Measurements from ENCODE around the gene CMTM5. TPM values are rescaled to one million over a fixed set of nuclear protein-coding genes. Genes with fewer than 3 reads are reported as not detected.

CMTM5 gene
- total RNA-seq, 1 donor from 2014 or later: not detected

GRCh38 chr14:23373041-23373440 is 3.8 kb upstream of the CMTM5 start:
- Histone ChIP-seq H3K9me3 (no peaks in the 10 kb centered on the region), H3K36me3 (no peaks in the 10 kb centered on the region), H3K4me3 (no peak overlapping the region), H3K4me1 (no peaks in the 10 kb centered on the region), H3K27ac (no peak overlapping the region), H3K27me3 (no peaks in the 10 kb centered on the region)
- no peak for TF ChIP-seq POLR2AphosphoS5 (IDR thresholded peaks at IDR 0.05; ENCODE audit: insufficient read depth in 1 of 2, low read depth in 1 of 2)
- no peak for TF ChIP-seq CTCF (IDR thresholded peaks at IDR 0.05)
- TF ChIP-seq POLR2A (IDR thresholded peaks at IDR 0.05): no peak
- DNase-seq (ENCODE audit: extremely low spot score in 2 of 2): no peak
- intact Hi-C loops (cut with DNase I): no loop called here

- Histone ChIP-seq H3K9me3 (no peaks in the 10 kb centered on the region), H3K4me1 (no peaks in the 10 kb centered on the region), H3K4me3 (no peak overlapping the region), H3K36me3 (no peaks in the 10 kb centered on the region), H3K27ac (no peak overlapping the region), H3K27me3 (no peaks in the 10 kb centered on the region)
- TF ChIP-seq CTCF (IDR thresholded peaks at IDR 0.05) (no peak), POLR2A (IDR thresholded peaks at IDR 0.05) (no peak), POLR2AphosphoS5 (IDR thresholded peaks at IDR 0.05; ENCODE audit: insufficient read depth in 1 of 2, low read depth in 1 of 2) (no peak)
- no peak for DNase-seq (ENCODE audit: extremely low spot score in 2 of 2)
- intact Hi-C loops (cut with DNase I): no loop called here
Measured at GRCh38 chr14:23375527-23376251, 1.2 kb upstream of the CMTM5 start.

- no peak for TF ChIP-seq CTCF (IDR thresholded peaks at IDR 0.05)
- TF ChIP-seq POLR2AphosphoS5 (IDR thresholded peaks at IDR 0.05; ENCODE audit: insufficient read depth in 1 of 2, low read depth in 1 of 2): no peak
- no peak for TF ChIP-seq POLR2A (IDR thresholded peaks at IDR 0.05)
- H3K4me1 ChIP-seq: no peaks in the 10 kb centered on the region
- peak overlapping the region in 1 of 2 donors; percentile 8 for H3K4me3 ChIP-seq
- no peaks in the 10 kb centered on the region for H3K36me3 ChIP-seq
- H3K9me3 ChIP-seq: no peaks in the 10 kb centered on the region
- intact Hi-C loops (cut with DNase I): no loop called here
- no peak for DNase-seq (ENCODE audit: extremely low spot score in 2 of 2)
- no peaks in the 10 kb centered on the region for H3K27me3 ChIP-seq
- H3K27ac ChIP-seq: no peak overlapping the region
Measured at GRCh38 chr14:23377198-23377550, 328 bp downstream of the CMTM5 start.

GRCh38 chr14:23377573-23378563 is 1.0 kb downstream of the CMTM5 start:
- Histone ChIP-seq H3K9me3 (no peaks in the 10 kb centered on the region), H3K4me1 (no peaks in the 10 kb centered on the region), H3K4me3 (no peak overlapping the region), H3K27ac (no peak overlapping the region), H3K36me3 (no peaks in the 10 kb centered on the region), H3K27me3 (no peaks in the 10 kb centered on the region)
- no peak for TF ChIP-seq POLR2AphosphoS5 (IDR thresholded peaks at IDR 0.05; ENCODE audit: insufficient read depth in 1 of 2, low read depth in 1 of 2)
- no peak for TF ChIP-seq CTCF (IDR thresholded peaks at IDR 0.05)
- no peak for TF ChIP-seq POLR2A (IDR thresholded peaks at IDR 0.05)
- intact Hi-C loops (cut with DNase I): no loop called here
- no peak for DNase-seq (ENCODE audit: extremely low spot score in 2 of 2)
